H9 (cell line): ENCODE data around the gene GORASP1. TPM values are rescaled to one million over a fixed set of nuclear protein-coding genes. Genes with fewer than 3 reads are reported as not detected.

Experiments used
- DNase-seq: peaks from one replicate; pipeline ENCODE4 v3.0.0-alpha.2; 2017
- H2AFZ ChIP-seq: one replicate; pipeline ENCODE4 v1.6.1; 2013; ENCODE audit warnings: mild to moderate bottlenecking, low read length, control low read depth, moderate library complexity
- H2AK5ac ChIP-seq: 2 replicates; pipeline ENCODE4 v1.6.1; 2013; ENCODE audit warnings: low read length, control low read depth, mixed read lengths; ENCODE audit not compliant: insufficient read length
- H2BK120ac ChIP-seq: one replicate; pipeline ENCODE4 v1.6.1; 2013; ENCODE audit warnings: low read depth, mild to moderate bottlenecking, low read length, control low read depth, inconsistent platforms; ENCODE audit not compliant: poor library complexity, severe bottlenecking
- H2BK12ac ChIP-seq: 2 replicates; pipeline ENCODE4 v1.6.1; 2013; ENCODE audit warnings: low read length, control low read depth, mixed read lengths, low read depth; ENCODE audit not compliant: insufficient read length
- H2BK15ac ChIP-seq: 2 replicates; pipeline ENCODE4 v1.6.1; 2013; ENCODE audit warnings: low read depth, low read length, control low read depth
- H2BK20ac ChIP-seq: one replicate; pipeline ENCODE4 v1.6.1; 2013; ENCODE audit warnings: low read depth, mild to moderate bottlenecking, low read length, control low read depth, inconsistent platforms; ENCODE audit not compliant: poor library complexity, severe bottlenecking
- H2BK5ac ChIP-seq: 2 replicates; pipeline ENCODE4 v1.6.1; 2013; ENCODE audit warnings: low read length, control low read depth, mixed read lengths; ENCODE audit not compliant: insufficient read length
- H3K14ac ChIP-seq: 2 replicates; pipeline ENCODE4 v1.6.1; 2013; ENCODE audit warnings: low read length, control low read depth; ENCODE audit not compliant: insufficient read depth
- H3K18ac ChIP-seq: 2 replicates; pipeline ENCODE4 v1.6.1; 2013; ENCODE audit warnings: low read depth, mild to moderate bottlenecking, mixed read lengths, low read length, control low read depth; ENCODE audit not compliant: insufficient read length
- H3K23ac ChIP-seq: 2 replicates; pipeline ENCODE4 v1.6.1; 2013; ENCODE audit warnings: low read length, control low read depth, mixed read lengths, low read depth; ENCODE audit not compliant: insufficient read length
- H3K23me2 ChIP-seq: 2 replicates; pipeline ENCODE4 v1.6.1; 2013; ENCODE audit warnings: low read depth, mild to moderate bottlenecking, mixed read lengths, low read length, control low read depth; ENCODE audit not compliant: insufficient read length, poor library complexity, severe bottlenecking
- H3K27ac ChIP-seq: 2 replicates; pipeline ENCODE4 v1.5.1; 2013; ENCODE audit warnings: low read length, control low read depth, mixed read lengths, low read depth; ENCODE audit not compliant: insufficient read length
- H3K27me3 ChIP-seq: 2 replicates; pipeline ENCODE4 v1.6.1; 2013; ENCODE audit warnings: low read length, control low read depth, inconsistent platforms; ENCODE audit not compliant: insufficient read depth
- H3K4ac ChIP-seq: 2 replicates; pipeline ENCODE4 v1.6.1; 2013; ENCODE audit warnings: low read depth, mild to moderate bottlenecking, control low read depth, inconsistent platforms, low read length, moderate library complexity
- H3K4me1 ChIP-seq: 2 replicates; pipeline ENCODE4 v1.6.1; 2013; ENCODE audit warnings: low read length, control low read depth, inconsistent platforms; ENCODE audit not compliant: insufficient read depth
- H3K4me2 ChIP-seq: 2 replicates; pipeline ENCODE4 v1.6.1; 2013; ENCODE audit warnings: low read length, control low read depth, mixed read lengths; ENCODE audit not compliant: insufficient read length, insufficient read depth
- H3K56ac ChIP-seq: 2 replicates; pipeline ENCODE4 v1.6.1; 2013; ENCODE audit warnings: low read depth, mild to moderate bottlenecking, mixed read lengths, low read length, control low read depth; ENCODE audit not compliant: insufficient read length
- H3K79me1 ChIP-seq: 2 replicates; pipeline ENCODE4 v1.6.1; 2013; ENCODE audit warnings: low read depth, mild to moderate bottlenecking, moderate library complexity, low read length, control low read depth, inconsistent platforms; ENCODE audit not compliant: insufficient read depth, poor library complexity, severe bottlenecking
- H3K79me2 ChIP-seq: 2 replicates; pipeline ENCODE4 v1.6.1; 2013; ENCODE audit warnings: low read length, control low read depth, inconsistent platforms; ENCODE audit not compliant: insufficient read depth
- H3K9ac ChIP-seq: 2 replicates; pipeline ENCODE4 v1.6.1; 2013; ENCODE audit warnings: low read length, control low read depth, mixed read lengths; ENCODE audit not compliant: insufficient read length; ENCODE audit errors: extremely low read depth
- H3K9me3 ChIP-seq: one replicate; pipeline ENCODE4 v1.6.1; 2013; ENCODE audit warnings: low read depth, low read length, inconsistent platforms; ENCODE audit not compliant: control insufficient read depth
- H3T11ph ChIP-seq: one replicate; pipeline ENCODE4 v1.6.1; 2013; ENCODE audit warnings: mild to moderate bottlenecking, low read length, control low read depth, inconsistent platforms
- H4K20me1 ChIP-seq: one replicate; pipeline ENCODE4 v1.6.1; 2013; ENCODE audit not compliant: control insufficient read depth, insufficient read length, insufficient read depth
- H4K5ac ChIP-seq: 2 replicates; pipeline ENCODE4 v1.6.1; 2013; ENCODE audit warnings: low read depth, mild to moderate bottlenecking, mixed read lengths, low read length, control low read depth; ENCODE audit not compliant: insufficient read length
- H4K8ac ChIP-seq: replicated peaks from 2 replicates; pipeline ENCODE4 v1.6.1; 2013; ENCODE audit warnings: low read length, control low read depth, mixed read lengths, low read depth; ENCODE audit not compliant: insufficient read length
- H4K91ac ChIP-seq: 2 replicates; pipeline ENCODE4 v1.6.1; 2013; ENCODE audit warnings: low read depth, mild to moderate bottlenecking, moderate library complexity, mixed read lengths, low read length, control low read depth; ENCODE audit not compliant: insufficient read length
- H3K27ac Mint-ChIP-seq, 3 experiments: 2 replicates in 2 of 3; 3 replicates in 1 of 3; pipeline ENCODE4 v1.8.0; 2020 to 2021; ENCODE audit warnings: mixed read lengths in 3 of 3, mild to moderate bottlenecking in 1 of 3, moderate library complexity in 1 of 3
- H3K27me3 Mint-ChIP-seq: 2 replicates; pipeline ENCODE4 v1.8.0; 2021; ENCODE audit warnings: low read depth, mild to moderate bottlenecking, moderate library complexity, mixed read lengths
- H3K36me3 Mint-ChIP-seq, 3 experiments: 2 replicates in 2 of 3; 3 replicates in 1 of 3; pipeline ENCODE4 v1.8.0; 2020 to 2021; ENCODE audit warnings: low read depth in 3 of 3, mixed read lengths in 3 of 3; ENCODE audit not compliant: insufficient read depth in 1 of 3
- H3K4me1 Mint-ChIP-seq, 2 experiments: 2 replicates each; pipeline ENCODE4 v1.8.0; 2020; ENCODE audit warnings: mixed read lengths in 2 of 2
- H3K4me3 Mint-ChIP-seq, 2 experiments: 2 replicates in 1 of 2; 3 replicates in 1 of 2; pipeline ENCODE4 v1.8.0; 2020 to 2021; ENCODE audit warnings: mild to moderate bottlenecking in 2 of 2, mixed read lengths in 2 of 2, moderate library complexity in 1 of 2
- H3K9me3 Mint-ChIP-seq, 2 experiments: 2 replicates in 1 of 2; 3 replicates in 1 of 2; pipeline ENCODE4 v1.8.0; 2020; ENCODE audit warnings: mild to moderate bottlenecking in 2 of 2, mixed read lengths in 2 of 2, moderate library complexity in 1 of 2
- CTCF ChIP-seq: fragments of 200-600 bp; sonication (generic); conservative IDR thresholded peaks from 3 replicates; pipeline ENCODE4 v1.8.0; 2021; ENCODE audit warnings: antibody characterized with exemption, mild to moderate bottlenecking
- WGBS: extraction: QIAGEN DNeasy Blood & Tissue Kit; methylation state at CpG from one replicate; pipeline ENCODE4 v1.1.7; 2013; ENCODE audit warnings: missing lambda C conversion rate, low lambda C conversion rate, mixed read lengths; ENCODE audit not compliant: insufficient read length; ENCODE audit errors: extremely low coverage; 5-methylcytosine and 5-hydroxymethylcytosine counted together
- total RNA-seq: library from RNA; stranded (reverse); gene quantifications from 2 replicates; pipeline ENCODE4 v1.2.1, GENCODE V29; 2021

GORASP1 gene
- total RNA-seq, 1 experiment from 2014 or later = 37.4 TPM

- Histone ChIP-seq H3T11ph (no peak overlapping the region), H4K91ac (no peak overlapping the region), H4K8ac (no peak overlapping the region), H2BK15ac (no peak overlapping the region), H3K23me2 (no peaks in the 10 kb centered on the region), H3K27ac (no peak overlapping the region), H3K4me1 (no peaks in the 10 kb centered on the region), H2BK120ac (no peak overlapping the region), H3K23ac (no peak overlapping the region), H4K5ac (no peak overlapping the region), H3K4me2 (no peak overlapping the region), H2BK5ac (no peak overlapping the region), H3K9me3 (no peaks in the 10 kb centered on the region), H4K20me1 (no peaks in the 10 kb centered on the region), H3K79me1 (no peaks in the 10 kb centered on the region), H3K56ac (no peak overlapping the region), H3K4ac (no peak overlapping the region), H2BK20ac (no peak overlapping the region), H3K18ac (no peak overlapping the region), H3K14ac (no peak overlapping the region), H2AK5ac (no peak overlapping the region), H3K9ac (no peak overlapping the region), H2AFZ (no peak overlapping the region), H3K27me3 (no peaks in the 10 kb centered on the region), H2BK12ac (no peak overlapping the region), H3K79me2 (no peaks in the 10 kb centered on the region)
- H3K27me3 Mint-ChIP-seq = no peaks in the 10 kb centered on the region
- peaks cover 2% of the 10 kb centered on the region in 2 experiments; a peak in 2 of 4 replicates for H3K4me1 Mint-ChIP-seq
- no CpG with 5 or more reads among the region's 2 CpGs for WGBS
- H3K36me3 Mint-ChIP-seq = peaks cover 10 to 37% (median 28%) of the 10 kb centered on the region in 3 experiments; a peak in 6 of 7 replicates
- no peak overlapping the region for H3K27ac Mint-ChIP-seq
- H3K4me3 Mint-ChIP-seq = no peak overlapping the region
- TF ChIP-seq CTCF = no peak
- DNase-seq = peak; percentile 11
- H3K9me3 Mint-ChIP-seq = no peaks in the 10 kb centered on the region
Observed at GRCh38 chr3:39140341-39140971, 33.0 kb upstream of the GORASP1 start.
